ENCODE data around the gene CLDN10. TPM values are rescaled to one million over a fixed set of nuclear protein-coding genes. Genes with fewer than 3 reads are reported as not detected.
A peak's percentile ranks its signal among the peaks of the same experiment; 100 is the strongest.

The CLDN10 gene
- total RNA-seq, 1 donor from 2014 or later = not detected

GRCh38 chr13:95615539-95615938 lies 63.0 kb downstream of the CLDN10 start:
- H3K27me3 Mint-ChIP-seq (ENCODE audit: unreplicated experiment) = no peaks in the 10 kb centered on the region
- H3K36me3 Mint-ChIP-seq (ENCODE audit: unreplicated experiment) = peaks cover 48% of the 10 kb centered on the region

GRCh38 chr13:95620030-95620824 lies 67.7 kb downstream of the CLDN10 start:
- H3K4me3 Mint-ChIP-seq (ENCODE audit: unreplicated experiment) = no peak overlapping the region
- no peaks in the 10 kb centered on the region for H3K27me3 Mint-ChIP-seq (ENCODE audit: unreplicated experiment)
- peaks cover 66% of the 10 kb centered on the region for H3K36me3 Mint-ChIP-seq (ENCODE audit: unreplicated experiment)
- no peak for TF ChIP-seq CTCF (IDR thresholded peaks at IDR 0.05)
- H3K9me3 Mint-ChIP-seq (ENCODE audit: unreplicated experiment) = no peaks in the 10 kb centered on the region
- no peak for DNase-seq (ENCODE audit: extremely low spot score, unreplicated experiment)
- no peaks in the 10 kb centered on the region for H3K4me1 Mint-ChIP-seq (ENCODE audit: unreplicated experiment)
- no peak overlapping the region for H3K27ac Mint-ChIP-seq (ENCODE audit: unreplicated experiment)

More at GRCh38 chr13:95615539-95615938, 63.0 kb downstream of the CLDN10 start:
- Mint-ChIP-seq H3K4me1 (ENCODE audit: unreplicated experiment) (no peaks in the 10 kb centered on the region), H3K4me3 (ENCODE audit: unreplicated experiment) (no peak overlapping the region), H3K9me3 (ENCODE audit: unreplicated experiment) (no peaks in the 10 kb centered on the region), H3K27ac (ENCODE audit: unreplicated experiment) (no peak overlapping the region)
- no peak for TF ChIP-seq CTCF (IDR thresholded peaks at IDR 0.05)
- DNase-seq (ENCODE audit: extremely low spot score, unreplicated experiment) = no peak

GRCh38 chr13:95620825-95621498 lies 68.4 kb downstream of the CLDN10 start:
- Mint-ChIP-seq H3K36me3 (ENCODE audit: unreplicated experiment) (peaks cover 72% of the 10 kb centered on the region), H3K4me1 (ENCODE audit: unreplicated experiment) (peaks cover under 1% of the 10 kb centered on the region), H3K27me3 (ENCODE audit: unreplicated experiment) (no peaks in the 10 kb centered on the region), H3K9me3 (ENCODE audit: unreplicated experiment) (no peaks in the 10 kb centered on the region), H3K4me3 (ENCODE audit: unreplicated experiment) (no peak overlapping the region), H3K27ac (ENCODE audit: unreplicated experiment) (no peak overlapping the region)
- DNase-seq (ENCODE audit: extremely low spot score, unreplicated experiment) = no peak
- TF ChIP-seq CTCF (IDR thresholded peaks at IDR 0.05) = no peak

GRCh38 chr13:95623141-95623540 lies 70.6 kb downstream of the CLDN10 start:
- Mint-ChIP-seq H3K27ac (ENCODE audit: unreplicated experiment) (peak overlapping the region; percentile 54), H3K27me3 (ENCODE audit: unreplicated experiment) (no peaks in the 10 kb centered on the region), H3K36me3 (ENCODE audit: unreplicated experiment) (peaks cover 78% of the 10 kb centered on the region), H3K4me3 (ENCODE audit: unreplicated experiment) (no peak overlapping the region), H3K9me3 (ENCODE audit: unreplicated experiment) (peaks cover 6% of the 10 kb centered on the region), H3K4me1 (ENCODE audit: unreplicated experiment) (peaks cover 17% of the 10 kb centered on the region)
- no peak for DNase-seq (ENCODE audit: extremely low spot score, unreplicated experiment)
- no peak for TF ChIP-seq CTCF (IDR thresholded peaks at IDR 0.05)

GRCh38 chr13:95624020-95624419 lies 71.5 kb downstream of the CLDN10 start:
- peaks cover 20% of the 10 kb centered on the region for H3K4me1 Mint-ChIP-seq (ENCODE audit: unreplicated experiment)
- H3K27ac Mint-ChIP-seq (ENCODE audit: unreplicated experiment) = no peak overlapping the region
- DNase-seq (ENCODE audit: extremely low spot score, unreplicated experiment) = no peak
- peak; percentile 71 for TF ChIP-seq CTCF (IDR thresholded peaks at IDR 0.05)
- H3K27me3 Mint-ChIP-seq (ENCODE audit: unreplicated experiment) = no peaks in the 10 kb centered on the region
- peaks cover 77% of the 10 kb centered on the region for H3K36me3 Mint-ChIP-seq (ENCODE audit: unreplicated experiment)
- H3K9me3 Mint-ChIP-seq (ENCODE audit: unreplicated experiment) = peaks cover 9% of the 10 kb centered on the region
- H3K4me3 Mint-ChIP-seq (ENCODE audit: unreplicated experiment) = no peak overlapping the region
